HepG2 (cell line): ENCODE data around the gene OVOL2. TPM values are rescaled to one million over a fixed set of nuclear protein-coding genes. Genes with fewer than 3 reads are reported as not detected.
A peak's percentile ranks its signal among the peaks of the same experiment; 100 is the strongest.

Experiments used
- ETV6 ChIP-seq: sonication (generic); formaldehyde crosslinking; conservative IDR thresholded peaks from 2 replicates; pipeline ENCODE4 v1.4.0; 2020; ENCODE audit warnings: missing genetic modification reagents
- HHEX ChIP-seq: IDR thresholded peaks from 2 replicates; pipeline ENCODE4 v1.6.1; 2016; ENCODE audit warnings: control low read depth
- MIER2 ChIP-seq: IDR thresholded peaks from 2 replicates; pipeline ENCODE4 v1.6.1; 2016; ENCODE audit warnings: missing biosample characterization, missing genetic modification reagents
- MIER3 ChIP-seq: IDR thresholded peaks from 2 replicates; pipeline ENCODE4 v1.6.1; 2016; ENCODE audit warnings: missing compliant biosample characterization, borderline replicate concordance
- MTA1 ChIP-seq: sonication (generic); formaldehyde crosslinking; IDR thresholded peaks from 2 replicates; pipeline ENCODE4 v1.4.0; 2020; ENCODE audit warnings: missing genetic modification reagents, mild to moderate bottlenecking, borderline replicate concordance
- NFKB2 ChIP-seq: sonication (generic); formaldehyde crosslinking; IDR thresholded peaks from 2 replicates; pipeline ENCODE4 v1.4.0; 2020; ENCODE audit warnings: missing genetic modification reagents, borderline replicate concordance
- PCBP2 ChIP-seq: fragments of 200-400 bp; formaldehyde crosslinking; optimal IDR thresholded peaks from 2 replicates; pipeline ENCODE3; 2018; ENCODE audit warnings: low read length, low read depth; ENCODE audit not compliant: poor library complexity, severe bottlenecking
- RFXAP ChIP-seq: sonication (generic); formaldehyde crosslinking; IDR thresholded peaks from 2 replicates; pipeline ENCODE4 v1.4.0; 2020; ENCODE audit warnings: missing genetic modification reagents, borderline replicate concordance
- SMARCE1 ChIP-seq: fragments of 450-650 bp; IDR thresholded peaks from 2 replicates; pipeline ENCODE4 v1.6.1; 2017; ENCODE audit warnings: borderline replicate concordance
- TGIF2 ChIP-seq: IDR thresholded peaks from 2 replicates; pipeline ENCODE4 v1.6.1; 2016; ENCODE audit warnings: control low read depth, missing compliant biosample characterization
- ZMYM2 ChIP-seq: sonication (generic); formaldehyde crosslinking; IDR thresholded peaks from 2 replicates; pipeline ENCODE4 v1.8.0; 2022; ENCODE audit warnings: mild to moderate bottlenecking, missing genetic modification reagents
- ZNF619 ChIP-seq: sonication (generic); formaldehyde crosslinking; IDR thresholded peaks from 2 replicates; pipeline ENCODE4 v1.4.0; 2020; ENCODE audit warnings: mild to moderate bottlenecking, missing genetic modification reagents
- ZNF724P ChIP-seq: sonication (generic); formaldehyde crosslinking; IDR thresholded peaks from 2 replicates; pipeline ENCODE4 v1.8.0; 2022; ENCODE audit warnings: missing genetic modification reagents, borderline replicate concordance
- ZNF775 ChIP-seq: sonication (generic); formaldehyde crosslinking; IDR thresholded peaks from 2 replicates; pipeline ENCODE4 v1.4.0; 2020; ENCODE audit warnings: missing genetic modification reagents, mild to moderate bottlenecking, moderate library complexity, borderline replicate concordance
- polyA plus RNA-seq, 8 experiments: library from polyadenylated mRNA; depleted of rRNA in 3 of 8; stranded (reverse) in 7 of 8; unstranded in 1 of 8; fragments of >200 nt; fragmentation: Illumina TruSeq in 4 of 8; extraction: Trizol in 4 of 8; gene quantifications; 2 replicates each; pipeline versions ENCODE4 v1.2.1 to v1.2.3, GENCODE V29; 2011 to 2016; ENCODE audit warnings: low read depth in 4 of 8, missing spikeins in 1 of 8, mixed read lengths in 1 of 8; ENCODE audit not compliant: insufficient read depth in 1 of 8
- total RNA-seq, 5 experiments: library from RNA; depleted of rRNA; stranded (reverse); fragments of >200 nt; fragmentation: Illumina TruSeq; extraction: Trizol; gene quantifications; 2 replicates each; pipeline ENCODE4 v1.2.3, GENCODE V29; 2016; ENCODE audit warnings: low read depth in 1 of 5
- TF ChIP-seq, protein P1 (sequence below): sonication (generic); IDR thresholded peaks from 2 replicates; pipeline ENCODE4 v1.6.1; 2016; ENCODE audit warnings: low read depth, borderline replicate concordance
- TF ChIP-seq, protein P2 (sequence below): sonication (generic); formaldehyde crosslinking; IDR thresholded peaks from 2 replicates; pipeline ENCODE4 v1.4.0; 2020; ENCODE audit warnings: missing genetic modification reagents, borderline replicate concordance
- TF ChIP-seq, protein P3 (sequence below): sonication (generic); formaldehyde crosslinking; IDR thresholded peaks from 2 replicates; pipeline ENCODE4 v1.4.0; 2020; ENCODE audit warnings: missing genetic modification reagents, borderline replicate concordance
- TF ChIP-seq, protein P4 (sequence below): sonication (generic); formaldehyde crosslinking; IDR thresholded peaks from 2 replicates; pipeline ENCODE4 v1.4.0; 2020; ENCODE audit warnings: missing genetic modification reagents, borderline replicate concordance

OVOL2 gene
- total and polyA plus RNA-seq, 2 of the 13 experiments (the other 11 are each of a cell fraction or from before 2014, with no cell fraction given), result 0.20 to 0.31 TPM

DNA sequence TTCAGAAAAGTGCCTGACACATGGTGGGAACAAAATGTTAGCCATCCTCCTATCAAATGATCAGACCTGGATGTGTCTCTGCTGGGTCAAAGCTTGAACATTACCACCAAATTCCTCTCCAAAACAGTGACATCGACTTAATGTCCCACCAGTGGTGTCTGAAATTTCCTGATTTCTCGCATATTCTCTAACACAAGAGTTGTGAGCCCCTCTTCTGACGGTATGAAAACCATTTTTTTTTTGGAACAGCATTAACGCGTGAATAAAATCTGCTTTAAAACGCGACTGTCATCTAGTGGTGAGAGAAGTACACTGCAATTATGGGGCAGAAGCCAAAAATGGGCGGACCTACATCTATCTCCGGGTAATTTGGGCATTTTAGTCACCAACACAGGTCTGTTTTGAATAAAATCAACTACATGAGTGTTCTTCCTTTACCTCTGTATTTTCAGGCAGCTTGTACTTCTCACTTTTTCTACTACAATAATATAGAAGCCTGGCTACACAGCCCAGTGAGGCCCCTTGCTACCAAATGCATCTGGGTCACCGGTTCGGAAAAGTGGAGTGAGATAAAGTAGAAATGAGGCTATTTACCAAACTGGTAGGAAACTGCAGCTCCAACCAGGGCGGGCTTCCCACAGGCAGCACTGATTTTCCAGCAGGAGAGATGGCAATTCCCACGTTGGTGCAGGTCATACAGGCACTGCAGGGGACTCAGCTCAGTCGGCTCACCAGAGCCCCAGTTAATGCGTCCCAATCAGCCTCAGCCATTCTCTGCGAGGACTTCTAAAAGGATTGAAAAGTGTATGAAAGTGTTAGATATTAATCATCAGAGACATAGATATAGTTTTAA, 61.5 kb downstream of the OVOL2 start (continued):
- no peak for TF ChIP-seq MTA1 (CRISPR knock-in tag)
- TF ChIP-seq, protein P1, sequence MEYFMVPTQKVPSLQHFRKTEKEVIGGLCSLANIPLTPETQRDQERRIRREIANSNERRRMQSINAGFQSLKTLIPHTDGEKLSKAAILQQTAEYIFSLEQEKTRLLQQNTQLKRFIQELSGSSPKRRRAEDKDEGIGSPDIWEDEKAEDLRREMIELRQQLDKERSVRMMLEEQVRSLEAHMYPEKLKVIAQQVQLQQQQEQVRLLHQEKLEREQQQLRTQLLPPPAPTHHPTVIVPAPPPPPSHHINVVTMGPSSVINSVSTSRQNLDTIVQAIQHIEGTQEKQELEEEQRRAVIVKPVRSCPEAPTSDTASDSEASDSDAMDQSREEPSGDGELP, result no peak
- 0 out of 2 replicates have a peak, but pooled peaks have one; percentile 26 for TF ChIP-seq ZNF775
- TF ChIP-seq NFKB2 (CRISPR knock-in tag), result no peak
- TF ChIP-seq RFXAP (CRISPR knock-in tag), result no peak
- TF ChIP-seq, protein P2, sequence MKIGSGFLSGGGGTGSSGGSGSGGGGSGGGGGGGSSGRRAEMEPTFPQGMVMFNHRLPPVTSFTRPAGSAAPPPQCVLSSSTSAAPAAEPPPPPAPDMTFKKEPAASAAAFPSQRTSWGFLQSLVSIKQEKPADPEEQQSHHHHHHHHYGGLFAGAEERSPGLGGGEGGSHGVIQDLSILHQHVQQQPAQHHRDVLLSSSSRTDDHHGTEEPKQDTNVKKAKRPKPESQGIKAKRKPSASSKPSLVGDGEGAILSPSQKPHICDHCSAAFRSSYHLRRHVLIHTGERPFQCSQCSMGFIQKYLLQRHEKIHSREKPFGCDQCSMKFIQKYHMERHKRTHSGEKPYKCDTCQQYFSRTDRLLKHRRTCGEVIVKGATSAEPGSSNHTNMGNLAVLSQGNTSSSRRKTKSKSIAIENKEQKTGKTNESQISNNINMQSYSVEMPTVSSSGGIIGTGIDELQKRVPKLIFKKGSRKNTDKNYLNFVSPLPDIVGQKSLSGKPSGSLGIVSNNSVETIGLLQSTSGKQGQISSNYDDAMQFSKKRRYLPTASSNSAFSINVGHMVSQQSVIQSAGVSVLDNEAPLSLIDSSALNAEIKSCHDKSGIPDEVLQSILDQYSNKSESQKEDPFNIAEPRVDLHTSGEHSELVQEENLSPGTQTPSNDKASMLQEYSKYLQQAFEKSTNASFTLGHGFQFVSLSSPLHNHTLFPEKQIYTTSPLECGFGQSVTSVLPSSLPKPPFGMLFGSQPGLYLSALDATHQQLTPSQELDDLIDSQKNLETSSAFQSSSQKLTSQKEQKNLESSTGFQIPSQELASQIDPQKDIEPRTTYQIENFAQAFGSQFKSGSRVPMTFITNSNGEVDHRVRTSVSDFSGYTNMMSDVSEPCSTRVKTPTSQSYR, result no peak
- TF ChIP-seq TGIF2, result 0 out of 2 replicates have a peak, but pooled peaks have one; percentile 25
- TF ChIP-seq, protein P3, sequence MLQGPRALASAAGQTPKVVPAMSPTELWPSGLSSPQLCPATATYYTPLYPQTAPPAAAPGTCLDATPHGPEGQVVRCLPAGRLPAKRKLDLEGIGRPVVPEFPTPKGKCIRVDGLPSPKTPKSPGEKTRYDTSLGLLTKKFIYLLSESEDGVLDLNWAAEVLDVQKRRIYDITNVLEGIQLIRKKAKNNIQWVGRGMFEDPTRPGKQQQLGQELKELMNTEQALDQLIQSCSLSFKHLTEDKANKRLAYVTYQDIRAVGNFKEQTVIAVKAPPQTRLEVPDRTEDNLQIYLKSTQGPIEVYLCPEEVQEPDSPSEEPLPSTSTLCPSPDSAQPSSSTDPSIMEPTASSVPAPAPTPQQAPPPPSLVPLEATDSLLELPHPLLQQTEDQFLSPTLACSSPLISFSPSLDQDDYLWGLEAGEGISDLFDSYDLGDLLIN (CRISPR knock-in tag), result no peak
- no peak for TF ChIP-seq PCBP2
- TF ChIP-seq, protein P4, sequence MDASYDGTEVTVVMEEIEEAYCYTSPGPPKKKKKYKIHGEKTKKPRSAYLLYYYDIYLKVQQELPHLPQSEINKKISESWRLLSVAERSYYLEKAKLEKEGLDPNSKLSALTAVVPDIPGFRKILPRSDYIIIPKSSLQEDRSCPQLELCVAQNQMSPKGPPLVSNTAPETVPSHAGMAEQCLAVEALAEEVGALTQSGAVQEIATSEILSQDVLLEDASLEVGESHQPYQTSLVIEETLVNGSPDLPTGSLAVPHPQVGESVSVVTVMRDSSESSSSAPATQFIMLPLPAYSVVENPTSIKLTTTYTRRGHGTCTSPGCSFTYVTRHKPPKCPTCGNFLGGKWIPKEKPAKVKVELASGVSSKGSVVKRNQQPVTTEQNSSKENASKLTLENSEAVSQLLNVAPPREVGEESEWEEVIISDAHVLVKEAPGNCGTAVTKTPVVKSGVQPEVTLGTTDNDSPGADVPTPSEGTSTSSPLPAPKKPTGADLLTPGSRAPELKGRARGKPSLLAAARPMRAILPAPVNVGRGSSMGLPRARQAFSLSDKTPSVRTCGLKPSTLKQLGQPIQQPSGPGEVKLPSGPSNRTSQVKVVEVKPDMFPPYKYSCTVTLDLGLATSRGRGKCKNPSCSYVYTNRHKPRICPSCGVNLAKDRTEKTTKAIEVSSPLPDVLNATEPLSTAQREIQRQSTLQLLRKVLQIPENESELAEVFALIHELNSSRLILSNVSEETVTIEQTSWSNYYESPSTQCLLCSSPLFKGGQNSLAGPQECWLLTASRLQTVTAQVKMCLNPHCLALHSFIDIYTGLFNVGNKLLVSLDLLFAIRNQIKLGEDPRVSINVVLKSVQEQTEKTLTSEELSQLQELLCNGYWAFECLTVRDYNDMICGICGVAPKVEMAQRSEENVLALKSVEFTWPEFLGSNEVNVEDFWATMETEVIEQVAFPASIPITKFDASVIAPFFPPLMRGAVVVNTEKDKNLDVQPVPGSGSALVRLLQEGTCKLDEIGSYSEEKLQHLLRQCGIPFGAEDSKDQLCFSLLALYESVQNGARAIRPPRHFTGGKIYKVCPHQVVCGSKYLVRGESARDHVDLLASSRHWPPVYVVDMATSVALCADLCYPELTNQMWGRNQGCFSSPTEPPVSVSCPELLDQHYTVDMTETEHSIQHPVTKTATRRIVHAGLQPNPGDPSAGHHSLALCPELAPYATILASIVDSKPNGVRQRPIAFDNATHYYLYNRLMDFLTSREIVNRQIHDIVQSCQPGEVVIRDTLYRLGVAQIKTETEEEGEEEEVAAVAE (CRISPR knock-in tag), result peak; percentile 63; the same call in 1 of the 2 replicates
- no peak for TF ChIP-seq ZNF619 (CRISPR knock-in tag)
- no peak for TF ChIP-seq ZMYM2 (CRISPR knock-in tag)
- TF ChIP-seq HHEX (CRISPR knock-in tag), result no peak
- TF ChIP-seq ETV6 (CRISPR knock-in tag), result no peak
- TF ChIP-seq MIER3 (CRISPR knock-in tag), result peak; percentile 49
- TF ChIP-seq SMARCE1, result no peak
- TF ChIP-seq MIER2 (CRISPR knock-in tag), result 0 out of 2 replicates have a peak, but pooled peaks have one; percentile 19
- peak; percentile 65; the same call in 1 of the 2 replicates for TF ChIP-seq ZNF724P (CRISPR knock-in tag)
